ENCODE results near the gene SLC15A4.

The SLC15A4 gene

DNA sequence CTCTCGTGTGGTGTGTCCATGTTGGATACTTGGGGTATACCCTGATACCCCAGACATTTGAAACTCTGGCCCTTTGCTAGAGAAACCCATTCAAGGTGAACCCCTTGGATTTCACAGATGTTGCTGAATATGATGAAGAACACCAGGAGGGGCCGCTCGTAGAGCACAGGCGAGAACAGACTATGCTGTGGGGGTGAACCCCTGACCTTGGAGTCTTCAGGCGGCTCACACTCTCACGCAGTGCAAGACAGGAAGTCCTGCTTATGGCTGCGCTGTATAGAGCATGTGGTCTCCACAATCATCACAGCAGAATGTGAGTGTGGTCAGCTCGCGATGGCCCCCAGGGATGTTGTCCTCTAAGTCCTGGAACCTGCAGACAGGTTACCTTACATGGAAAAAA is 60.4 kb downstream of the SLC15A4 start:
- in situ Hi-C loops (cut with HindIII; ENCODE audit: low sequenced_read_pairs): no loop called here

DNA sequence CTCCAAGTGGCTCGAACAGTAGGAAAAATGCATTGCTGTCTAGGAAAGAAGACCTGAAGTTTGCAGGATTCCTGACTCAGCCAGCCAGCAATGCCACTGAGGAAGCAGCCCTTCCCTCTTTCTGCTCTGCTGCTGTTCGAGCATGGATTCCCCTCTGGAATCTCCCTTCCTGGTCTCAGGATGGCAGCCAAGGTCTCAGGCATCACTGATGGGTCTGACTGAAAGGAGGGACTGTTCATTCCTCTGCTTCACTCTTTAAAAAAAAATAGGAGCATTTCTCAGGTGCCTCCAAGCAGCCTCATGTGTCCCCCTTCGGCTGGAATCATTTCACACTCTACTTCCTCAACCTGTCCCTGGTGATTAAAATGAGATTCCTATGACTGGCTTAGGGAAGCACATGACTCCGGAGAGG is 62.4 kb downstream of the SLC15A4 start:
- in situ Hi-C loops (cut with HindIII; ENCODE audit: low sequenced_read_pairs): no loop called here

DNA sequence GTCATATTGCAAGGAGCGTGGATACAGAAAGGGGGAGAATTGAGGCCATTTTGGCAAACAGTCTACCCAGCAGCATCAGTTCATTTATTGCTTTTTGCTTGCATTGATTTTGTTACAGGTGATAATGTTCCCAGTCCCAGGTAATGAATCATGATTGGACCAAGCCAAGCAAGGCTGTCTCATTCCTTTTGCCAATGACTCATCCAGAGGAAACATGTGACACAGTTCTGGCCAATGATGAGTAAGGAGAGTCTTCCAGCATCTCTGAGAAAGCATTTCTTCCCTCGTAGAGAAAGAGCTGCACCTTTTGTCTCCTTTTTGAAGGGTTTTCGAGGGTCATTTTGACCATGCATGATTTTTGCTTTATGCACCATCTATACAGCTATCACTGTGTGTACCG is 68.2 kb downstream of the SLC15A4 start:
- in situ Hi-C loops (cut with HindIII; ENCODE audit: low sequenced_read_pairs): no loop called here

- in situ Hi-C loops (cut with HindIII; ENCODE audit: low sequenced_read_pairs): no loop called here
These were observed 69.5 kb downstream of the SLC15A4 start for GRCh38 chr12:128754275-128754674.

- in situ Hi-C loops (cut with HindIII; ENCODE audit: low sequenced_read_pairs): no loop called here
These were observed 70.3 kb downstream of the SLC15A4 start for GRCh38 chr12:128753438-128753837.

- in situ Hi-C loops (cut with HindIII; ENCODE audit: low sequenced_read_pairs): no loop called here
These were observed 71.4 kb downstream of the SLC15A4 start for GRCh38 chr12:128752386-128752785.

GRCh38 chr12:128747441-128747840 is 76.3 kb downstream of the SLC15A4 start:
- in situ Hi-C loops (cut with HindIII; ENCODE audit: low sequenced_read_pairs): no loop called here

GRCh38 chr12:128745772-128746689 is 77.7 kb downstream of the SLC15A4 start:
- in situ Hi-C loops (cut with HindIII; ENCODE audit: low sequenced_read_pairs): no loop called here

DNA sequence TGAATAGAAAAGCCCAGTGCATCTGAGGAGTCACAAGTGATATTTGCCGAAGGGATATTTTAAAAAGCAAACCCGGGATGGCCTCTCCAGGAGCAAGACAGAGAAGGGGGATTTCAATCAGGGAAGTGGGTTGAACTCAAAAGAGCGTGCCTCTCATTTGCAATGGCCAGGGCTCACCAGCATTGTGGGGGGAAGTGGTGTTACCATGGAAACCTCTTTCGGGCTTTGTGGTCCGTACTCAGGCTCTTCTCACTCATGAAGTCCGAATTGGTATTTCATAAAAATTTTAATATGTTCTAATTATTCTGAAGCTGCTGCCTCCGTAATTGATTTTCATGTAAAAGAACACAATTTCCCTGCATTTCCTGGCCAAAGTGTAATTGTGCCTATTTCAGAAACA is 79.8 kb downstream of the SLC15A4 start:
- in situ Hi-C loops (cut with HindIII; ENCODE audit: low sequenced_read_pairs): no loop called here

All from DLD1 (cell line).